CD4-positive, alpha-beta T cell treated with Interleukin-2 at 100 ng/mL for 4 hours (primary cell): ENCODE data around the gene C10orf88.
"Not testable (repeated sequence)": the region's sequence is repeated elsewhere in the genome, so short reads cannot be mapped to it uniquely, and the experiment has no call there.

Source experiments
- DNase-seq: peaks from one replicate; pipeline ENCODE4 v3.0.0-alpha.2; 2020; ENCODE audit warnings: low spot score

C10orf88 gene

GRCh38 chr10:122962405-122962804 is 8.4 kb upstream of the C10orf88 start:
- no peak for DNase-seq

GRCh38 chr10:122957474-122957873 is 3.4 kb upstream of the C10orf88 start:
- no peak for DNase-seq

GRCh38 chr10:122955892-122956291 is 1.9 kb upstream of the C10orf88 start:
- no peak for DNase-seq

GRCh38 chr10:122954731-122955050 is 664 bp upstream of the C10orf88 start:
- no peak for DNase-seq

- no peak for DNase-seq
Measured at GRCh38 chr10:122949296-122949695, 4.7 kb downstream of the C10orf88 start.

GRCh38 chr10:122939856-122940543 is 14.0 kb downstream of the C10orf88 start:
- no peak for DNase-seq

- no peak for DNase-seq
Measured at GRCh38 chr10:122939133-122939855, 14.7 kb downstream of the C10orf88 start.

- DNase-seq = no peak
Measured at GRCh38 chr10:122931088-122931906, 22.7 kb downstream of the C10orf88 start.

- DNase-seq = no peak
Measured at GRCh38 chr10:122930140-122930539, 23.9 kb downstream of the C10orf88 start.

- no peak for DNase-seq
Measured at GRCh38 chr10:122915700-122916099, 38.3 kb downstream of the C10orf88 start.

GRCh38 chr10:122911889-122912484 is 42.0 kb downstream of the C10orf88 start:
- DNase-seq = peak; percentile 33

- no peak for DNase-seq
Measured at GRCh38 chr10:122910310-122910709, 43.7 kb downstream of the C10orf88 start, which contains the start of gene FAM24A. TSS of gene FAM24A (plus strand) at chr10:122910610. CDS start at chr10:122911635, 1,025 bp downstream.

GRCh38 chr10:122903861-122904260 is 50.2 kb downstream of the C10orf88 start:
- not testable (repeated sequence) for DNase-seq

- no peak for DNase-seq
Measured at GRCh38 chr10:122894261-122894944, 59.6 kb downstream of the C10orf88 start.

- DNase-seq = no peak
Measured at GRCh38 chr10:122884166-122884565, 69.9 kb downstream of the C10orf88 start.

- DNase-seq = no peak
Measured at GRCh38 chr10:122882766-122883165, 71.3 kb downstream of the C10orf88 start.
